HL-60 (cell line): ENCODE results near the gene FRK.

Source experiments
- POLR2AphosphoS5 ChIP-seq: IDR thresholded peaks from 2 replicates; pipeline ENCODE4 v1.6.1; 2012; ENCODE audit warnings: low read depth
- TF ChIP-seq, protein P1 (sequence below): IDR thresholded peaks from one replicate; pipeline ENCODE4 v1.5.1; 2011; ENCODE audit warnings: low read length, control low read depth, inconsistent platforms; ENCODE audit not compliant: insufficient read depth

DNA sequence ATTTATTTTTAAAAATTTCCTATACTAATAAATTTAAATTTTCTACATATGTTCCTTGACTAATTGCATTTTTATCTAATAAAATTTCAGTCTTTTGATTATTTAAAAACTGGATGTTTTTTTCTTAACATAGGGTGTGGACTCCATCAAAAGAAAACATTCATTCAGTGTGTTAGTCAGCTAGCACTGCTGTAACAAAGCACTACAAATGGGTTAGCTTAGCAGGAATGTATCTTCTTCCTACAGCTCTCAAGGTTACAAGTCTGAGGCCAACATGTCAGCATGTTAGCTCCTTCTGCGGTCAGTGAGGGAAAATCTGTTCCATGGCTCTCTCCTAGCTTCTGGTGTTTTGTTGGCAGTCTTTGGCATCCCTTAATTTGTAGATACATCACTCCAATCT, 32.5 kb downstream of the FRK start:
- TF ChIP-seq, protein P1, sequence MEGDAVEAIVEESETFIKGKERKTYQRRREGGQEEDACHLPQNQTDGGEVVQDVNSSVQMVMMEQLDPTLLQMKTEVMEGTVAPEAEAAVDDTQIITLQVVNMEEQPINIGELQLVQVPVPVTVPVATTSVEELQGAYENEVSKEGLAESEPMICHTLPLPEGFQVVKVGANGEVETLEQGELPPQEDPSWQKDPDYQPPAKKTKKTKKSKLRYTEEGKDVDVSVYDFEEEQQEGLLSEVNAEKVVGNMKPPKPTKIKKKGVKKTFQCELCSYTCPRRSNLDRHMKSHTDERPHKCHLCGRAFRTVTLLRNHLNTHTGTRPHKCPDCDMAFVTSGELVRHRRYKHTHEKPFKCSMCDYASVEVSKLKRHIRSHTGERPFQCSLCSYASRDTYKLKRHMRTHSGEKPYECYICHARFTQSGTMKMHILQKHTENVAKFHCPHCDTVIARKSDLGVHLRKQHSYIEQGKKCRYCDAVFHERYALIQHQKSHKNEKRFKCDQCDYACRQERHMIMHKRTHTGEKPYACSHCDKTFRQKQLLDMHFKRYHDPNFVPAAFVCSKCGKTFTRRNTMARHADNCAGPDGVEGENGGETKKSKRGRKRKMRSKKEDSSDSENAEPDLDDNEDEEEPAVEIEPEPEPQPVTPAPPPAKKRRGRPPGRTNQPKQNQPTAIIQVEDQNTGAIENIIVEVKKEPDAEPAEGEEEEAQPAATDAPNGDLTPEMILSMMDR: no peak
- TF ChIP-seq POLR2AphosphoS5: no peak
